ENCODE results near the gene EDNRA.

DNA sequence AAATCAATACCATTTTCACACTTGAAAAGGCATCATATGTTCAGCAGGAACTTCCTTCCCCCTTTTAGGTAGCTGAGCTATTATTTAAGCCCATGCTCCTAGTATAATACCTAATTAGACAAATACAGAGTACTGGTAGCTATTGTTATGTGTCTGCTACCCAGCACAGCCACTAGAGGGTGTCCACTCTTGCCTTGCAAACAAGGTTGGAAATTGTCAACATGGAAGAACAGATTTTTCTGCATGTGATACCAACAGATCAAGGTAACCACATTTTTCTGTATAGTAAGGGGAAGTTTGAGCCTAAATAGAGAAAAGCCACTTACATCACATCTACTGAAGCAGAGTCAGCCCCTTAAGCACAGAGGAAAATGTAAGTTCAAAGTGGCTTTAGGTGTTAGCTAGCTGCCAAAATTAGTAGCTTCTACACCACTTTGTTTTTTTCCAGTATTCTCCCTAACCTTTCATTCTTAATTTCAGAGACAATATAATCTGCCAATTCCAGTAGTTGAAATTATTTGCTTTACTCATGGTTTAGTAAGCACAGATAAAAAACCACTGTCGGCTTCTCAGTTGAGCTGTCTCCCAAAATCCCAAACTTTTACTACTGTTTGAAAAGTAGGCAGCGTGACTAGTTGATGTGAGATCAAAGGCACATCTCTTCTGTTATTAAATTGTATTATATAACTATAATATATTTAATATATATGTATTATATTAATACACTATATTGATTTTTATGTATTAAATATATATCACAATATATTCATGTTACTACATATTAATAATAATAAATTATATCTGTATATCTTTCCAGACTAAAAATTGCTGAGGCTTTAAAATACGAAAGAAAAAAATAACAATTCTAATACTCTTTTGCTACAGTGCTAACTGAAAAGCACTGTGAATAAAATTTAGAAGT, 38.2 kb downstream of the EDNRA start:
- TF ChIP-seq, protein P1, sequence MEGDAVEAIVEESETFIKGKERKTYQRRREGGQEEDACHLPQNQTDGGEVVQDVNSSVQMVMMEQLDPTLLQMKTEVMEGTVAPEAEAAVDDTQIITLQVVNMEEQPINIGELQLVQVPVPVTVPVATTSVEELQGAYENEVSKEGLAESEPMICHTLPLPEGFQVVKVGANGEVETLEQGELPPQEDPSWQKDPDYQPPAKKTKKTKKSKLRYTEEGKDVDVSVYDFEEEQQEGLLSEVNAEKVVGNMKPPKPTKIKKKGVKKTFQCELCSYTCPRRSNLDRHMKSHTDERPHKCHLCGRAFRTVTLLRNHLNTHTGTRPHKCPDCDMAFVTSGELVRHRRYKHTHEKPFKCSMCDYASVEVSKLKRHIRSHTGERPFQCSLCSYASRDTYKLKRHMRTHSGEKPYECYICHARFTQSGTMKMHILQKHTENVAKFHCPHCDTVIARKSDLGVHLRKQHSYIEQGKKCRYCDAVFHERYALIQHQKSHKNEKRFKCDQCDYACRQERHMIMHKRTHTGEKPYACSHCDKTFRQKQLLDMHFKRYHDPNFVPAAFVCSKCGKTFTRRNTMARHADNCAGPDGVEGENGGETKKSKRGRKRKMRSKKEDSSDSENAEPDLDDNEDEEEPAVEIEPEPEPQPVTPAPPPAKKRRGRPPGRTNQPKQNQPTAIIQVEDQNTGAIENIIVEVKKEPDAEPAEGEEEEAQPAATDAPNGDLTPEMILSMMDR (conservative IDR thresholded peaks at IDR 0.05 in 1 of 2, IDR thresholded peaks at IDR 0.05 in 1 of 2; ENCODE audit: extremely low read depth in 1 of 2, insufficient read depth in 1 of 2, low read depth in 1 of 2, low read length in 2 of 2), result peak; percentile 96 to 97
- no peak for TF ChIP-seq EZH2 (IDR thresholded peaks at IDR 0.05; ENCODE audit: borderline replicate concordance, low read length)
